ENCODE results near the gene TGFB1. TPM values are rescaled to one million over a fixed set of nuclear protein-coding genes. Genes with fewer than 3 reads are reported as not detected.
"Not testable (repeated sequence)": the region's sequence is repeated elsewhere in the genome, so short reads cannot be mapped to it uniquely, and the experiment has no call there.

Gene TGFB1
- total RNA-seq, 2 donors from 2014 or later = 7.7 to 14.6 TPM

DNA sequence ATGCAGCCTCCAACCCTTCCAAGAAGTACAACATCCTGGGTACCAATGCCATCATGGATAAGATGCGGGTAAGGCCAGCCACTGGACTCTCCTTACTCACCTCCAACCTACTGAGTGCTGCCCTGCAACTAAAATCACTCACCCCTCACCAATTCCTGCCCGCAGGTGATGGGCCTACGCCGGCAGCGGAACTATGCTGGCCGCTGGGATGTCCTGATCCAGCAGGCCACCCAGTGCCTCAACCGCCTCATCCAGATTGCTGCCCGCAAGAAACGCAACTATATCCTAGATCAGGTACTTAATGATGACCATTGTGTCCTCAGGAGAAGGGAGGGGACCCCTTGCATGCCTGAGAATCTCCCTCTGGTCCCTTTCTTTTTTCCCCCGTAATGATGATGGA is 59.3 kb downstream of the TGFB1 start:
- no peaks in the 10 kb centered on the region for H3K4me1 ChIP-seq
- no peaks in the 10 kb centered on the region for H3K27me3 ChIP-seq
- no peak overlapping the region for H3K27ac ChIP-seq
- no peaks in the 10 kb centered on the region for H3K9me3 ChIP-seq
- no peak overlapping the region for H3K4me3 ChIP-seq
- H3K36me3 ChIP-seq = peaks cover 37% of the 10 kb centered on the region
- TF ChIP-seq, protein P1, sequence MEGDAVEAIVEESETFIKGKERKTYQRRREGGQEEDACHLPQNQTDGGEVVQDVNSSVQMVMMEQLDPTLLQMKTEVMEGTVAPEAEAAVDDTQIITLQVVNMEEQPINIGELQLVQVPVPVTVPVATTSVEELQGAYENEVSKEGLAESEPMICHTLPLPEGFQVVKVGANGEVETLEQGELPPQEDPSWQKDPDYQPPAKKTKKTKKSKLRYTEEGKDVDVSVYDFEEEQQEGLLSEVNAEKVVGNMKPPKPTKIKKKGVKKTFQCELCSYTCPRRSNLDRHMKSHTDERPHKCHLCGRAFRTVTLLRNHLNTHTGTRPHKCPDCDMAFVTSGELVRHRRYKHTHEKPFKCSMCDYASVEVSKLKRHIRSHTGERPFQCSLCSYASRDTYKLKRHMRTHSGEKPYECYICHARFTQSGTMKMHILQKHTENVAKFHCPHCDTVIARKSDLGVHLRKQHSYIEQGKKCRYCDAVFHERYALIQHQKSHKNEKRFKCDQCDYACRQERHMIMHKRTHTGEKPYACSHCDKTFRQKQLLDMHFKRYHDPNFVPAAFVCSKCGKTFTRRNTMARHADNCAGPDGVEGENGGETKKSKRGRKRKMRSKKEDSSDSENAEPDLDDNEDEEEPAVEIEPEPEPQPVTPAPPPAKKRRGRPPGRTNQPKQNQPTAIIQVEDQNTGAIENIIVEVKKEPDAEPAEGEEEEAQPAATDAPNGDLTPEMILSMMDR (IDR thresholded peaks at IDR 0.05) = no peak
- DNase-seq = no peak
- H3K9ac ChIP-seq (ENCODE audit: low read depth in 2 of 2, low read length in 2 of 2) = no peak overlapping the region
- intact Hi-C loops (cut with DNase I) = no loop called here

DNA sequence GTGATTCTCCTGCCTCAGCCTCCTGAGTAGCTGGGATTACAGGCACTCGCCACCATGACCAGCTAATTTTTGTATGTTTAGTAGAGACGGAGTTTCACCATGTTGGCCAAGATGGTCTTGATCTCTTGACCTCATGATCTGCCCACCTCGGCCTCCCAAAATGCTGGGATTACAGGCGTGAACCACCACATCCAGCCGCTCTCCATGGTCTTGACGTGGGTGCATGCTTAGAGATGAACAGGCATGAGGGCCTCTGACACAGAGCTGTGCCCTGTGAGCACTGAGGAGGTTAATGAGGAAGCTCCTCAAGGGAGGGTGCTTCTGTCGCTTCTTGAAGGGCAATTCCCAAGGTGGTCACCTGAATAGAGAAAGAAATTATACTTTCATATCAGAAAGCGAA is 63.9 kb downstream of the TGFB1 start:
- DNase-seq; H3K27ac ChIP-seq; intact Hi-C loops (cut with DNase I); H3K4me1 ChIP-seq; H3K9me3 ChIP-seq; H3K9ac ChIP-seq (ENCODE audit: low read depth in 2 of 2, low read length in 2 of 2); H3K27me3 ChIP-seq; H3K4me3 ChIP-seq: not testable (repeated sequence)
- H3K36me3 ChIP-seq = peaks cover 43% of the 10 kb centered on the region

DNA sequence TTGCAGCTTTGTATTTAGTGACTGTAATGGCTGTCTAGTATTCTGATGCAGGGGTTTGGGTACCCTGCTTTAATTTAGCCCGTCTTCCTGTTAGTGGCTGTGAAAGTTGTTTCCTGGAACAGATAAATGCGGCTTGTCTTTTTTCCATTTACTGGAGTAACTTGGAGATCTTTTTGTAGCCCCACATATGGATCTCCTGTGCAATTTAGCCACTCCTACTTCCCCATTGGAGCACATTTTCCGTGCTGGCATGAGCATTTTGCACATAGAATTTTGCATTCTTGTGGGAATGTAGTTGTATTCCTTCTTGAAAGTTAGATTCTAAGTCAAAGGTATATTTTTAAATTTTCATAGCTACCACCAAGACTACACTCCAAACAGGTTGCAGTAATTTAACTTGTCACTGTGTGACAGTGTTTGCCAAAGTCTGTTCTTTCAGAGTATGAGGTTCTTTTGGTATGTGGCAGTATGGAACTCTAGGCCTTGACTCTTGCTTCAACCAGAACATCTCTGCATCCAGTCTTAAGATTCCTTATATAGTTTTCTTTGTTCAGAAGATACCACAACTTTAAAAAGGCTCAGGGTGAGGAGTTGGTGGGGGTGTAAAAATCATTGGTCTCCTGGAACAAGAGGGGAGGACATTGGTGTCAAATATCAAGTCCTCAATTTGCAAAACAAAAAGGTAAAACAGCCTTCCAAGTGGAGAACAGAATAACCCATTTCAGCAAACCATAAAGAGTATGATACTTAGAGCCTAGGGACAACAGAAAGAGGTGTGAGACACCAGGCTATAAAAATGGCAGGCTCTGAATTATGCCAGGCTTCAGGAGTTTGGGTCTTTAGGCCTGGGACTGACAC is 64.8 kb downstream of the TGFB1 start:
- Histone ChIP-seq H3K9ac (ENCODE audit: low read depth in 2 of 2, low read length in 2 of 2) (no peak overlapping the region), H3K27me3 (no peaks in the 10 kb centered on the region), H3K9me3 (no peaks in the 10 kb centered on the region), H3K27ac (no peak overlapping the region), H3K4me3 (no peak overlapping the region), H3K36me3 (peaks cover 33% of the 10 kb centered on the region), H3K4me1 (no peaks in the 10 kb centered on the region)
- TF ChIP-seq, protein P1 (IDR thresholded peaks at IDR 0.05) = no peak
- intact Hi-C loops (cut with DNase I) = no loop called here
- DNase-seq = no peak

Other genes starting within 250 kb of the TGFB1 start
- gene CYP2F1, start 239.5 kb downstream of the TGFB1 start, total RNA-seq = not detected
- 100 to 1,000 TPM; 114 to 152 TPM for gene CYP2S1, start 160.7 kb downstream of the TGFB1 start, total RNA-seq
- 10 to 100 TPM in 1 of 2 donors, 1 to 10 TPM in 1; 6.2 to 21.4 TPM for gene AXL, start 134.7 kb downstream of the TGFB1 start, total RNA-seq
- gene HNRNPUL1, start 89.5 kb downstream of the TGFB1 start, total RNA-seq = 100 to 1,000 TPM; 179 to 233 TPM
- 10 to 100 TPM; 20.6 to 30.5 TPM for gene CCDC97, start 43.8 kb downstream of the TGFB1 start, total RNA-seq
- 10 to 100 TPM in 1 of 2 donors, 1 to 10 TPM in 1; 8.4 to 10.4 TPM for gene B9D2, start 10.2 kb upstream of the TGFB1 start, total RNA-seq
- 1 to 10 TPM; 2.0 to 3.6 TPM for gene TMEM91, start 22.6 kb upstream of the TGFB1 start, total RNA-seq
- gene EXOSC5, start 43.4 kb upstream of the TGFB1 start, total RNA-seq = 10 to 100 TPM; 11.5 to 33.5 TPM
- gene BCKDHA, start 43.9 kb upstream of the TGFB1 start, total RNA-seq = 10 to 100 TPM; 18.8 to 31.7 TPM
- gene B3GNT8, start 73.5 kb upstream of the TGFB1 start, total RNA-seq = 10 to 100 TPM; 26.5 to 34.1 TPM
- 10 to 100 TPM; 48.0 to 61.8 TPM for gene DMAC2, start 86.0 kb upstream of the TGFB1 start, total RNA-seq
- gene ERICH4, start 89.2 kb upstream of the TGFB1 start, total RNA-seq = not detected
- under 1 TPM; 0.25 to 0.45 TPM for gene CEACAM21, start 222.2 kb upstream of the TGFB1 start, total RNA-seq